ENCODE data around the gene CRLF1. TPM values are rescaled to one million over a fixed set of nuclear protein-coding genes. Genes with fewer than 3 reads are reported as not detected.

The CRLF1 gene
- total and polyA plus RNA-seq, 2 experiments from 2014 or later: 18.1 to 19.7 TPM

DNA sequence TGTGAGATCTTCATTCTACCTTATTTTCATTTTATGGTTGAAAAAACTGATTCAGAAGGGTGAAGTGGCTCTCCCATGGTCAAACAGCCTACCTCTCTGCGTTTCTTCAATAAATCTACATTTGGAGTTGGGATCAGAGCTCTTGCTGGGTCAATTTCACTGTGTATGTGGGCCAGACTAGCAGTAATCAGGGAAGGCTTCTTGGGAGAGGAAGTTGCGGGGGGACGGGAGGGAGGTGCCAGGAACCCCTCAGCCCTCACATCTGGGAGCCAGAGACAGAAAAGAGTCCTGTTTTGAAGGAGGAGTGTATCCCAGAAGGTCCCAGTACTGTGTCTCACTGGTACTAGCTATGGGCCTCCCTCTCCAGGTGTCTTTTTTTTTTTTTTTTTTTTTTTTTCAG is 48.0 kb downstream of the CRLF1 start (continued):
- TF ChIP-seq ZNF462 (CRISPR knock-in tag; IDR thresholded peaks at IDR 0.05): no peak
- no peak for TF ChIP-seq CREB1 (CRISPR knock-in tag; IDR thresholded peaks at IDR 0.05; ENCODE audit: low read depth)
- no peak for TF ChIP-seq EZH2 (IDR thresholded peaks at IDR 0.05; ENCODE audit: low read depth, unreplicated experiment)

- Mint-ChIP-seq H3K4me1 (peaks cover 8% of the 10 kb centered on the region; the same call in 2 of the 3 replicates), H3K36me3 (ENCODE audit: low read depth) (peaks cover 14% of the 10 kb centered on the region; the same call in 2 of the 3 replicates)
- TF ChIP-seq, protein P1, sequence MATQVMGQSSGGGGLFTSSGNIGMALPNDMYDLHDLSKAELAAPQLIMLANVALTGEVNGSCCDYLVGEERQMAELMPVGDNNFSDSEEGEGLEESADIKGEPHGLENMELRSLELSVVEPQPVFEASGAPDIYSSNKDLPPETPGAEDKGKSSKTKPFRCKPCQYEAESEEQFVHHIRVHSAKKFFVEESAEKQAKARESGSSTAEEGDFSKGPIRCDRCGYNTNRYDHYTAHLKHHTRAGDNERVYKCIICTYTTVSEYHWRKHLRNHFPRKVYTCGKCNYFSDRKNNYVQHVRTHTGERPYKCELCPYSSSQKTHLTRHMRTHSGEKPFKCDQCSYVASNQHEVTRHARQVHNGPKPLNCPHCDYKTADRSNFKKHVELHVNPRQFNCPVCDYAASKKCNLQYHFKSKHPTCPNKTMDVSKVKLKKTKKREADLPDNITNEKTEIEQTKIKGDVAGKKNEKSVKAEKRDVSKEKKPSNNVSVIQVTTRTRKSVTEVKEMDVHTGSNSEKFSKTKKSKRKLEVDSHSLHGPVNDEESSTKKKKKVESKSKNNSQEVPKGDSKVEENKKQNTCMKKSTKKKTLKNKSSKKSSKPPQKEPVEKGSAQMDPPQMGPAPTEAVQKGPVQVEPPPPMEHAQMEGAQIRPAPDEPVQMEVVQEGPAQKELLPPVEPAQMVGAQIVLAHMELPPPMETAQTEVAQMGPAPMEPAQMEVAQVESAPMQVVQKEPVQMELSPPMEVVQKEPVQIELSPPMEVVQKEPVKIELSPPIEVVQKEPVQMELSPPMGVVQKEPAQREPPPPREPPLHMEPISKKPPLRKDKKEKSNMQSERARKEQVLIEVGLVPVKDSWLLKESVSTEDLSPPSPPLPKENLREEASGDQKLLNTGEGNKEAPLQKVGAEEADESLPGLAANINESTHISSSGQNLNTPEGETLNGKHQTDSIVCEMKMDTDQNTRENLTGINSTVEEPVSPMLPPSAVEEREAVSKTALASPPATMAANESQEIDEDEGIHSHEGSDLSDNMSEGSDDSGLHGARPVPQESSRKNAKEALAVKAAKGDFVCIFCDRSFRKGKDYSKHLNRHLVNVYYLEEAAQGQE (IDR thresholded peaks at IDR 0.05; ENCODE audit: unreplicated experiment): no peak
- no peak for TF ChIP-seq NANOG (IDR thresholded peaks at IDR 0.05; ENCODE audit: borderline replicate concordance)
- TF ChIP-seq CREB1 (CRISPR knock-in tag; IDR thresholded peaks at IDR 0.05; ENCODE audit: low read depth): no peak
- TF ChIP-seq ZNF462 (CRISPR knock-in tag; IDR thresholded peaks at IDR 0.05): no peak
- no peak for TF ChIP-seq EZH2 (IDR thresholded peaks at IDR 0.05; ENCODE audit: low read depth, unreplicated experiment)
Observed at GRCh38 chr19:18558202-18558555, 48.4 kb downstream of the CRLF1 start.

More at GRCh38 chr19:18558202-18558555, 48.4 kb downstream of the CRLF1 start:
- peak overlapping the region; percentile 94 for H3K4me2 ChIP-seq
- peak; percentile 16 for ATAC-seq
- H3F3A ChIP-seq (replicated peaks; ENCODE audit: low read depth): peaks cover 11% of the 10 kb centered on the region; the same call in 1 of the 2 replicates
- peak overlapping the region; percentile 64 for H3K27ac Mint-ChIP-seq
- peaks cover 7% of the 10 kb centered on the region for H4K20me1 ChIP-seq (replicated peaks; ENCODE audit: insufficient read depth)
- 0 out of 2 replicates have a peak, but pooled peaks cover 8% of the 10 kb centered on the region for H3K4me1 ChIP-seq (ENCODE audit: insufficient read depth)
- H3K27me3 Mint-ChIP-seq (ENCODE audit: insufficient read depth, low read depth, poor library complexity): peaks cover 13% of the 10 kb centered on the region
- peak overlapping the region; percentile 79 for H3K4me3 ChIP-seq
- no peaks in the 10 kb centered on the region for H3K27me3 ChIP-seq (ENCODE audit: insufficient read depth)
- H2AFZ ChIP-seq: peak overlapping the region; percentile 80
- H3K79me2 ChIP-seq (replicated peaks; ENCODE audit: insufficient read depth): peaks cover 33% of the 10 kb centered on the region
- no peak for DNase-seq (ENCODE audit: low spot score)
- H3K36me3 ChIP-seq (ENCODE audit: insufficient read depth): no peaks in the 10 kb centered on the region
- no peaks in the 10 kb centered on the region for H3K9me3 Mint-ChIP-seq
- H3K9me2 ChIP-seq (ENCODE audit: insufficient read depth): no peaks in the 10 kb centered on the region
- H3K4me3 Mint-ChIP-seq: peak overlapping the region; percentile 91
- peak overlapping the region; percentile 35 for H3K27ac ChIP-seq (ENCODE audit: low read depth)
